H1 (cell line): ENCODE results near the gene PPME1. TPM values are rescaled to one million over a fixed set of nuclear protein-coding genes. Genes with fewer than 3 reads are reported as not detected.

Source experiments
- CTCF ChIA-PET: fragments of 300-600 bp; sonication (Branson Sonifier 250); formaldehyde crosslinking; loops from one replicate; lab custom pipeline; 2021; ENCODE audit not compliant: partially characterized antibody; lab: Charles Lee
- POLR2A ChIA-PET: fragments of 300-600 bp; sonication (Branson Sonifier 250); formaldehyde crosslinking; loops from one replicate; lab custom pipeline; 2021; ENCODE audit warnings: inconsistent platforms; ENCODE audit not compliant: partially characterized antibody; lab: Charles Lee
- DNase-seq, 2 experiments: peaks; one replicate each; pipeline versions ENCODE4 v3.0.0 to v3.0.0-alpha.2; 2010 to 2022; ENCODE audit warnings: low spot score in 2 of 2, low read depth in 1 of 2, mixed read lengths in 1 of 2
- FAIRE-seq: peaks from 2 replicates; lab custom pipeline; 2011; peaks lifted over from hg19 to GRCh38; lab: Jason Lieb, UNC
- H2AFZ ChIP-seq: 2 replicates; pipeline ENCODE4 v1.8.1; 2012; ENCODE audit warnings: low read length, inconsistent platforms
- H2AK5ac ChIP-seq: 2 replicates; pipeline ENCODE4 v1.6.1; 2013; ENCODE audit warnings: low read depth, low read length
- H2BK120ac ChIP-seq: replicated peaks from 2 replicates; pipeline ENCODE3; 2013; ENCODE audit warnings: low read depth, low read length, inconsistent platforms
- H2BK12ac ChIP-seq: 2 replicates; pipeline ENCODE4 v1.6.1; 2013; ENCODE audit warnings: low read depth, low read length
- H2BK15ac ChIP-seq: 2 replicates; pipeline ENCODE4 v1.6.1; 2013; ENCODE audit warnings: low read length
- H2BK20ac ChIP-seq: 2 replicates; pipeline ENCODE4 v1.6.1; 2013; ENCODE audit warnings: low read length
- H2BK5ac ChIP-seq: 2 replicates; pipeline ENCODE4 v1.6.1; 2013; ENCODE audit warnings: low read depth, low read length
- H3K14ac ChIP-seq: 2 replicates; pipeline ENCODE4 v1.6.1; 2013; ENCODE audit warnings: inconsistent platforms; ENCODE audit not compliant: insufficient read length
- H3K18ac ChIP-seq: 2 replicates; pipeline ENCODE4 v1.6.1; 2013; ENCODE audit warnings: low read length; ENCODE audit errors: extremely low read depth
- H3K23ac ChIP-seq: 2 replicates; pipeline ENCODE4 v1.6.1; 2013; ENCODE audit warnings: inconsistent platforms; ENCODE audit not compliant: insufficient read length
- H3K23me2 ChIP-seq: 2 replicates; pipeline ENCODE4 v1.6.1; 2013; ENCODE audit warnings: low read depth, low read length
- H3K27ac ChIP-seq: 2 replicates; pipeline ENCODE4 v1.6.1; 2011; ENCODE audit warnings: low read depth, low read length, inconsistent platforms
- H3K27me3 ChIP-seq, 4 experiments: replicated peaks in 1 of 4; 1 replicate in 1 of 4; 2 replicates in 3 of 4; pipeline versions ENCODE4 v1.6.1 to v1.8.1; 2011 to 2013; ENCODE audit warnings: low read length in 3 of 4, mild to moderate bottlenecking in 3 of 4, inconsistent platforms in 2 of 4, mixed read lengths in 2 of 4, moderate library complexity in 1 of 4; ENCODE audit not compliant: control insufficient read depth in 3 of 4, insufficient read depth in 3 of 4; ENCODE audit errors: extremely low read depth in 1 of 4
- H3K36me3 ChIP-seq, 4 experiments: 2 replicates each; pipeline versions ENCODE4 v1.6.1 to v1.8.1; 2011 to 2013; ENCODE audit warnings: mild to moderate bottlenecking in 4 of 4, low read length in 3 of 4, moderate library complexity in 2 of 4, control low read depth in 1 of 4, inconsistent platforms in 1 of 4; ENCODE audit not compliant: insufficient read depth in 4 of 4, control insufficient read depth in 2 of 4
- H3K4ac ChIP-seq: replicated peaks from 2 replicates; pipeline ENCODE3; 2013; ENCODE audit warnings: low read length, low read depth, mixed read lengths, inconsistent platforms; ENCODE audit not compliant: insufficient read length
- H3K4me1 ChIP-seq, 4 experiments: replicated peaks in 1 of 4; 1 replicate in 1 of 4; 2 replicates in 3 of 4; pipeline versions ENCODE4 v1.6.1 to v1.8.1; 2011 to 2013; ENCODE audit warnings: low read length in 3 of 4, inconsistent platforms in 2 of 4, mixed read lengths in 1 of 4; ENCODE audit not compliant: insufficient read depth in 4 of 4, control insufficient read depth in 3 of 4
- H3K4me2 ChIP-seq, 2 experiments: 2 replicates each; pipeline versions ENCODE4 v1.6.1 to v1.8.1; 2011 to 2013; ENCODE audit warnings: low read depth in 2 of 2, low read length in 2 of 2, control low read depth in 1 of 2, inconsistent platforms in 1 of 2, mild to moderate bottlenecking in 1 of 2; ENCODE audit not compliant: insufficient read depth in 1 of 2
- H3K4me3 ChIP-seq, 4 experiments: fragments of 200-600, 300-600 bp in 1 of 4; sonication (generic), shearing (Covaris generic), sonication (Bioruptor Twin) in 1 of 4; 2 replicates each; pipeline versions ENCODE4 v1.5.1 to v1.8.1; 2011 to 2016; ENCODE audit warnings: low read length in 4 of 4, low read depth in 3 of 4, control low read depth in 2 of 4, inconsistent platforms in 2 of 4, mild to moderate bottlenecking in 2 of 4, mixed read lengths in 1 of 4, moderate library complexity in 1 of 4; ENCODE audit not compliant: insufficient read depth in 2 of 4; ENCODE audit errors: extremely low read depth in 1 of 4
- H3K56ac ChIP-seq: replicated peaks from 2 replicates; pipeline ENCODE3; 2013; ENCODE audit warnings: low read depth, mild to moderate bottlenecking, mixed read lengths, low read length, inconsistent platforms; ENCODE audit not compliant: insufficient read length
- H3K79me1 ChIP-seq: 2 replicates; pipeline ENCODE4 v1.6.1; 2013; ENCODE audit warnings: low read depth, low read length, control low read depth
- H3K79me2 ChIP-seq, 2 experiments: 2 replicates each; pipeline versions ENCODE4 v1.6.1 to v1.8.1; 2012 to 2013; ENCODE audit warnings: low read length in 2 of 2, mild to moderate bottlenecking in 2 of 2, inconsistent platforms in 1 of 2; ENCODE audit not compliant: insufficient read depth in 2 of 2, control insufficient read depth in 1 of 2
- H3K9ac ChIP-seq, 4 experiments: replicated peaks in 1 of 4; 1 replicate in 1 of 4; 2 replicates in 3 of 4; pipeline versions ENCODE4 v1.6.1 to v1.8.1; 2011 to 2013; ENCODE audit warnings: low read depth in 3 of 4, low read length in 3 of 4, control low read depth in 2 of 4, mild to moderate bottlenecking in 2 of 4, moderate library complexity in 2 of 4, inconsistent platforms in 1 of 4; ENCODE audit errors: extremely low read depth in 1 of 4
- H3K9me3 ChIP-seq, 2 experiments: 2 replicates each; pipeline versions ENCODE4 v1.6.1 to v1.8.1; 2012 to 2013; ENCODE audit warnings: mild to moderate bottlenecking in 2 of 2, moderate library complexity in 2 of 2, control low read depth in 1 of 2, inconsistent platforms in 1 of 2, low read depth in 1 of 2, low read length in 1 of 2, mixed read lengths in 1 of 2; ENCODE audit not compliant: insufficient read depth in 2 of 2
- H4K20me1 ChIP-seq, 2 experiments: replicated peaks in 1 of 2; 2 replicates each; pipeline versions ENCODE3 to v1.8.1; 2011 to 2013; ENCODE audit warnings: inconsistent platforms in 2 of 2, low read length in 2 of 2, mild to moderate bottlenecking in 1 of 2; ENCODE audit not compliant: insufficient read depth in 2 of 2, control insufficient read depth in 1 of 2
- H4K5ac ChIP-seq: 2 replicates; pipeline ENCODE4 v1.6.1; 2013; ENCODE audit warnings: low read length, low read depth, mixed read lengths, inconsistent platforms; ENCODE audit not compliant: insufficient read length
- H4K8ac ChIP-seq: 2 replicates; pipeline ENCODE4 v1.8.0; 2013; ENCODE audit warnings: mild to moderate bottlenecking, moderate library complexity, low read length, inconsistent platforms; ENCODE audit not compliant: insufficient read depth; ENCODE audit errors: extremely low read depth
- H4K91ac ChIP-seq: replicated peaks from 2 replicates; pipeline ENCODE3; 2013; ENCODE audit warnings: low read length, mixed read lengths, inconsistent platforms; ENCODE audit not compliant: insufficient read length
- CHD1 ChIP-seq: IDR thresholded peaks from 2 replicates; pipeline ENCODE4 v1.6.1; 2012; ENCODE audit warnings: low read depth, low read length, improper control_type of control experiment
- GABPA ChIP-seq: IDR thresholded peaks from 2 replicates; pipeline ENCODE4 v1.6.1; 2011; ENCODE audit warnings: mild to moderate bottlenecking, low read length, moderate library complexity, borderline replicate concordance; ENCODE audit not compliant: insufficient read depth
- HDAC2 ChIP-seq, 2 experiments: fragments of 300-600 bp in 1 of 2; sonication (generic) in 1 of 2; IDR thresholded peaks; 2 replicates each; pipeline ENCODE4 v1.6.1; 2011 to 2012; ENCODE audit warnings: low read depth in 2 of 2, low read length in 2 of 2, mild to moderate bottlenecking in 2 of 2, moderate library complexity in 2 of 2, borderline replicate concordance in 1 of 2, inconsistent platforms in 1 of 2
- KDM1A ChIP-seq: fragments of 200-600, 300-600 bp; sonication (generic); IDR thresholded peaks from 2 replicates; pipeline ENCODE4 v1.7.1; 2016; ENCODE audit warnings: mild to moderate bottlenecking, low read length, borderline replicate concordance
- POLR2AphosphoS5 ChIP-seq: IDR thresholded peaks from 2 replicates; pipeline ENCODE4 v1.6.1; 2011; ENCODE audit warnings: low read depth, low read length
- RNF2 ChIP-seq: fragments of 200-900, 300-1000 bp; sonication (generic); IDR thresholded peaks from 2 replicates; pipeline ENCODE4 v1.7.1; 2016; ENCODE audit warnings: borderline replicate concordance, low read depth, mild to moderate bottlenecking, antibody characterized with exemption, low read length; ENCODE audit not compliant: poor library complexity, severe bottlenecking; ENCODE audit errors: missing control alignments
- SP1 ChIP-seq: IDR thresholded peaks from 2 replicates; pipeline ENCODE4 v1.6.1; 2011; ENCODE audit warnings: low read depth, low read length
- SP4 ChIP-seq: IDR thresholded peaks from 2 replicates; pipeline ENCODE4 v1.6.1; 2012; ENCODE audit warnings: low read length, inconsistent platforms
- WGBS, 2 experiments: shearing (Covaris generic) in 1 of 2; methylation state at CpG; one replicate each; pipeline versions ENCODE4 v1.1.6 to v1.1.7; 2013 to 2015; ENCODE audit warnings: low lambda C conversion rate in 2 of 2, mixed read lengths in 2 of 2, inconsistent platforms in 1 of 2, low coverage in 1 of 2, missing lambda C conversion rate in 1 of 2; ENCODE audit not compliant: insufficient replicate concordance in 2 of 2, insufficient coverage in 1 of 2, insufficient read length in 1 of 2; ENCODE audit errors: extremely low coverage in 1 of 2, missing lambda C conversion rate in 1 of 2; 5-methylcytosine and 5-hydroxymethylcytosine counted together
- polyA plus RNA-seq, 7 experiments: library from polyadenylated mRNA; depleted of rRNA in 3 of 7; stranded (reverse) in 5 of 7; unstranded in 2 of 7; fragments of >200 nt in 5 of 7; fragments of 200-250 nt in 2 of 7; gene quantifications; 1 replicate in 5 of 7; 2 replicates in 1 of 7; 4 replicates in 1 of 7; pipeline versions ENCODE4 v1.2.1 to v1.2.3, GENCODE V29; 2011 to 2013; ENCODE audit warnings: missing spikeins in 2 of 7, mixed read lengths in 2 of 7
- total RNA-seq: library from RNA; stranded (reverse); fragmentation: NEBNext Ultra II Directional; extraction: Animal tissue kit (Norgen Biotek cat#: 25700); gene quantifications from 2 replicates; pipeline ENCODE4 v1.2.1, GENCODE V29; 2021

The PPME1 gene
- total and polyA plus RNA-seq, 2 of the 8 experiments (the other 6 are each of a cell fraction or from before 2014, with no cell fraction given): 55.1 to 64.5 TPM

DNA sequence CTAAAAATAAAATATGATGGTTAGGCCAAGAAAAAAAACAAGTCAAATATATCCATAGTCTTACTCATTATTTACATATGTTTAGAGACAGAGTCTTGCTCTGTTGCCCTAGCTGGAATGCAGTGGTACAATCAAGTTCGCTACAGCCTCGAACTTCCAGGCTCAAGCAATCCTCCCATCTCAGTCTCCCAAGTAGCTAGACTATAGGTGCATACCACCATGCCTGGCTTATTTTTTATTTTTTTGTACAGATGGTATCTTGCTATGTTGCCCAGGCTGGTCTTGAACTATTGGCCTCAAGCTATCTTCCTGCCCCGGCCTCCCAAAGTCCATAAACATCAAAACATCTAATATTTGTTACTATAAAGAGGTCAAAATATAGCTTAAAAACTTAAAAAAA lies 36.4 kb upstream of the PPME1 start:
- peaks cover 0 to 7% of the 10 kb centered on the region in 2 experiments; a peak in 1 of 4 replicates for H3K9me3 ChIP-seq
- H2AK5ac ChIP-seq: no peak overlapping the region
- FAIRE-seq: no peak
- 98% methylated on average over 3 of the region's 3 CpGs; no CpG with 5 or more reads in 1 of the 2 experiments for WGBS, 2 experiments
- no peak overlapping the region for H3K4me2 ChIP-seq
- no peak overlapping the region for H3K4me3 ChIP-seq
- no peak overlapping the region for H3K27ac ChIP-seq
- no peak for TF ChIP-seq SP1
- TF ChIP-seq GABPA: no peak
- no peak for TF ChIP-seq KDM1A
- TF ChIP-seq POLR2AphosphoS5: no peak
- no peak for TF ChIP-seq HDAC2 (IDR thresholded peaks at IDR 0.05; ENCODE audit: borderline replicate concordance in 1 of 2, low read depth in 2 of 2, low read length in 2 of 2)
- no peak for TF ChIP-seq CHD1
- TF ChIP-seq SP4: no peak
- no peak for TF ChIP-seq RNF2
- CTCF ChIA-PET: interaction anchor here (0.7 kb wide), 2 partner anchors 101 to 747 kb away, joined by 3 to 4 read pairs; no protein-coding TSS in a partner anchor
- H3K18ac ChIP-seq: no peak overlapping the region
- H3K14ac ChIP-seq: no peak overlapping the region
- H3K23ac ChIP-seq: no peak overlapping the region
- no peaks in the 10 kb centered on the region for H3K79me1 ChIP-seq
- H4K20me1 ChIP-seq: no peaks in the 10 kb centered on the region
- H3K36me3 ChIP-seq: peaks cover 0 to 48% (median 18%) of the 10 kb centered on the region in 4 experiments; a peak in 5 of 8 replicates
- no peak overlapping the region for H3K56ac ChIP-seq
- H4K8ac ChIP-seq: no peak overlapping the region
- H2BK20ac ChIP-seq: no peak overlapping the region
- no peak overlapping the region for H2BK120ac ChIP-seq
- no peak overlapping the region for H4K5ac ChIP-seq
- H3K79me2 ChIP-seq: no peaks in the 10 kb centered on the region
- H4K91ac ChIP-seq: no peak overlapping the region
- no peak overlapping the region for H2AFZ ChIP-seq
- no peak overlapping the region for H2BK12ac ChIP-seq
- POLR2A ChIA-PET: interaction anchor here (1.0 to 1.3 kb wide), 3 partner anchors 10 to 14 kb away, joined by 5 to 7 read pairs (median 5); no protein-coding TSS in a partner anchor
- no peak overlapping the region for H2BK5ac ChIP-seq
- H3K4me1 ChIP-seq: peaks cover 0 to 6% (median 1%) of the 10 kb centered on the region in 4 experiments; a peak in 4 of 7 replicates
- no peak overlapping the region for H3K4ac ChIP-seq
- H3K23me2 ChIP-seq: no peaks in the 10 kb centered on the region
- H2BK15ac ChIP-seq: no peak overlapping the region
- no peak overlapping the region for H3K9ac ChIP-seq
- DNase-seq: no peak
- no peaks in the 10 kb centered on the region for H3K27me3 ChIP-seq
